ENCODE measurements around the gene CACNB2.

Gene CACNB2

DNA sequence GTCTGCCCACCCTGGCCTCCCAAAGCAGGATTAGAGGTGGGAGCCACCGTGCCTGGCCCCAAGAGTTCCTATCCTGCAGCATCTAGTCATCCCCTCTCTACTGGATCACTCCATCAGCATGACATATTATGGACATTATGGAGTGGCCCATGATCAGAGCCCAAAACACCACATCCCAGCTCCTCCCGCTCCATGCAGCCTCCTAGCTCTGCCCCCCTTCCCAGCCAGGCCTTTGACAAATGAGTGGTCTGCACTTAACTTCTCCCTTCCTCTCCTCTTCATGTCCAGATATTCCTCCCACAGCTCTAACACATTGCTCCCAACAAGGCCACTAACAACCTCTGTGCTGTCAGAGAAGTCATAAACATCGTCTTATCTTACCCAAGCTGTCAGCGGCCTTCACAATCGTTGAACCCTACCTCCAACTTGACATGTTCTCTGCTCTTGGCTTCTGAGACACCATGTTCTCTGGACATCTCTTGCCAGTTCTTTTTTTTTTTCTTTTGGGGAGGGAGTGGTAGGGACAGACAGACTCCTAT lies 323.5 kb downstream of the CACNB2 start:
- no peaks in the 10 kb centered on the region for H3K4me1 Mint-ChIP-seq
- no peaks in the 10 kb centered on the region for H3K9me3 Mint-ChIP-seq
- peaks cover 5% of the 10 kb centered on the region for H3K27me3 Mint-ChIP-seq
- DNase-seq (ENCODE audit: low spot score in 2 of 2), result no peak
- H3K27ac Mint-ChIP-seq, result no peak overlapping the region
- no peak for ATAC-seq (ENCODE audit: low read depth)
- H3K4me3 Mint-ChIP-seq, result no peak overlapping the region
- no peaks in the 10 kb centered on the region for H3K36me3 Mint-ChIP-seq

GRCh38 chr10:18469125-18469524 lies 328.9 kb downstream of the CACNB2 start:
- Mint-ChIP-seq H3K36me3 (no peaks in the 10 kb centered on the region), H3K9me3 (no peaks in the 10 kb centered on the region), H3K4me3 (no peak overlapping the region), H3K4me1 (peaks cover 5% of the 10 kb centered on the region), H3K27ac (no peak overlapping the region), H3K27me3 (peaks cover 4% of the 10 kb centered on the region)
- ATAC-seq (ENCODE audit: low read depth) (no peak), DNase-seq (ENCODE audit: low spot score in 2 of 2) (no peak)

- peaks cover 12% of the 10 kb centered on the region for H3K27me3 Mint-ChIP-seq
- H3K9me3 Mint-ChIP-seq, result no peaks in the 10 kb centered on the region
- no peaks in the 10 kb centered on the region for H3K36me3 Mint-ChIP-seq
- DNase-seq (ENCODE audit: low spot score in 2 of 2) (no peak), ATAC-seq (ENCODE audit: low read depth) (no peak)
- H3K4me1 Mint-ChIP-seq, result peaks cover 5% of the 10 kb centered on the region
- H3K27ac Mint-ChIP-seq, result no peak overlapping the region
- no peak overlapping the region for H3K4me3 Mint-ChIP-seq
Observed at GRCh38 chr10:18472977-18473376, 332.8 kb downstream of the CACNB2 start.

DNA sequence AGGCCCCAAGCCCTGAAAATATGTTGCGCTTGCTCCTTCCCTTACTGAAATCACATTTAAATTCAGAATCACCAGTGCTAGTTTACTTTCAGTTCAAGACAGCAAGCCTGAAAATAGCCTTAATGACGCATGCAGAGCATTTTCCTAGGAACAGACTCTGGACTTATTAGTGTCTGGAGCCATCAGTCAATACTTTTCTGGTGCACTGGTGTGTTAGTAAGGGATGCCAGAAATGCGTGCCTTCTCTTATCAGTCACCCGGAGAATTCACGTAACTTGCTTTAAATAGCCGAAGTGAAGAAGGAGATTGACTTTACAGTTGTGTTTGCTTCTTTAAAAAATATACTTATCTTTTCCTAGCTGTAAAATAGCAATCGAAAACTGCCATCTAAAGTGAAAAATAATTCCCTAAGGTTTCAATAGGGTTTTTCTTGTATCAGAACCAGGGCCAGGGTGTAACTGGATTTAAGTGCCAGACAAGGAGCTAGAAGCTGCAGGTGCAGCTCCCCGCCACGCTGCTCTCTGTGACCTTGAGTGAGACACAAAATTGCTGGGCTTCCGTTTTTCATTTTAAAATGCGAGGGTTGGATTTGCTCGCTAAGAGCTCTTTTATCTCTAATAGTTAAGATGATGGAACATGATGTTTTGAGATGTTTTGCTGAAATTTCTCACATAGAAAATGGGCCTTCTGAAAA lies 333.3 kb downstream of the CACNB2 start:
- H3K4me1 Mint-ChIP-seq, result peaks cover 5% of the 10 kb centered on the region
- no peaks in the 10 kb centered on the region for H3K9me3 Mint-ChIP-seq
- no peak overlapping the region for H3K27ac Mint-ChIP-seq
- H3K4me3 Mint-ChIP-seq, result no peak overlapping the region
- DNase-seq (ENCODE audit: low spot score in 2 of 2), result no peak
- no peaks in the 10 kb centered on the region for H3K36me3 Mint-ChIP-seq
- no peak for ATAC-seq (ENCODE audit: low read depth)
- H3K27me3 Mint-ChIP-seq, result peaks cover 12% of the 10 kb centered on the region

GRCh38 chr10:18474118-18474455 lies 333.9 kb downstream of the CACNB2 start:
- DNase-seq (ENCODE audit: low spot score in 2 of 2), result no peak
- H3K36me3 Mint-ChIP-seq, result no peaks in the 10 kb centered on the region
- H3K4me3 Mint-ChIP-seq, result no peak overlapping the region
- no peak for ATAC-seq (ENCODE audit: low read depth)
- H3K27ac Mint-ChIP-seq, result no peak overlapping the region
- H3K4me1 Mint-ChIP-seq, result peaks cover 5% of the 10 kb centered on the region
- peaks cover 12% of the 10 kb centered on the region for H3K27me3 Mint-ChIP-seq
- no peaks in the 10 kb centered on the region for H3K9me3 Mint-ChIP-seq

- Mint-ChIP-seq H3K4me3 (no peak overlapping the region), H3K27ac (no peak overlapping the region), H3K4me1 (peaks cover 5% of the 10 kb centered on the region), H3K36me3 (no peaks in the 10 kb centered on the region), H3K27me3 (peaks cover 12% of the 10 kb centered on the region), H3K9me3 (peaks cover 2% of the 10 kb centered on the region)
- DNase-seq (ENCODE audit: low spot score in 2 of 2) (no peak), ATAC-seq (ENCODE audit: low read depth) (no peak)
Observed at GRCh38 chr10:18476076-18476647, 335.9 kb downstream of the CACNB2 start.

- Mint-ChIP-seq H3K27me3 (peaks cover 11% of the 10 kb centered on the region), H3K4me1 (no peaks in the 10 kb centered on the region), H3K27ac (no peak overlapping the region), H3K9me3 (peaks cover 2% of the 10 kb centered on the region), H3K36me3 (no peaks in the 10 kb centered on the region), H3K4me3 (no peak overlapping the region)
- no peak for ATAC-seq (ENCODE audit: low read depth)
- DNase-seq (ENCODE audit: low spot score in 2 of 2), result no peak
Observed at GRCh38 chr10:18478354-18478753, 338.1 kb downstream of the CACNB2 start.

- Mint-ChIP-seq H3K4me1 (no peaks in the 10 kb centered on the region), H3K27me3 (peaks cover 11% of the 10 kb centered on the region), H3K27ac (no peak overlapping the region)
Observed at GRCh38 chr10:18479502-18479901, 339.3 kb downstream of the CACNB2 start.

GRCh38 chr10:18483516-18484186 lies 343.4 kb downstream of the CACNB2 start:
- Mint-ChIP-seq H3K4me1 (no peaks in the 10 kb centered on the region), H3K9me3 (peaks cover 2% of the 10 kb centered on the region), H3K36me3 (no peaks in the 10 kb centered on the region), H3K27ac (no peak overlapping the region), H3K27me3 (peaks cover 4% of the 10 kb centered on the region), H3K4me3 (no peak overlapping the region)
- ATAC-seq (ENCODE audit: low read depth) (no peak), DNase-seq (ENCODE audit: low spot score in 2 of 2) (no peak)

More at GRCh38 chr10:18479502-18479901, 339.3 kb downstream of the CACNB2 start:
- ATAC-seq (ENCODE audit: low read depth), result no peak
- H3K4me3 Mint-ChIP-seq, result no peak overlapping the region
- peaks cover 2% of the 10 kb centered on the region for H3K9me3 Mint-ChIP-seq
- DNase-seq (ENCODE audit: low spot score in 2 of 2), result no peak
- H3K36me3 Mint-ChIP-seq, result no peaks in the 10 kb centered on the region

GRCh38 chr10:18486438-18486837 lies 346.2 kb downstream of the CACNB2 start:
- DNase-seq (ENCODE audit: low spot score in 2 of 2) (no peak), ATAC-seq (ENCODE audit: low read depth) (no peak)
- Mint-ChIP-seq H3K4me3 (no peak overlapping the region), H3K27me3 (peaks cover 4% of the 10 kb centered on the region), H3K36me3 (no peaks in the 10 kb centered on the region), H3K27ac (no peak overlapping the region), H3K9me3 (no peaks in the 10 kb centered on the region), H3K4me1 (no peaks in the 10 kb centered on the region)

DNA sequence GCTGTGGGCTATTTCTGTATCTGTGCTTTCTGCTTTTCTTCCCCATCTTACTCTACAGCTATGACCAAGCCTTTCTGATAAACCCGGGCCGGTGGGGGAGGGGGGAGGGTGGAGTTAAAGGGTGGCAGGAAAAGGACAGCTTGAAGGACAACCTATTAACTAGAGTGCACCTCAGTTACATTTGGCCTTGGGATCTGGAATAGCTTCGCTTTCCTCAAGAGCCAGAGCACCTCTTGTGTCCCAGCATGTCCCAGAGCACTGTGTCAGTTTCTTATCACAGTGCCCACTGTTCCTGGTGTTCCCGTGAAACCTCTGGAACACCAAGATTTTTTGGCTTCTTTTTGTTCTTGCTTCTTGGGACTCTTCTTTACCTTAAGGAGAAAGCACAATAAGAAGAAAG lies 350.5 kb downstream of the CACNB2 start:
- peaks cover 1% of the 10 kb centered on the region for H3K9me3 Mint-ChIP-seq
- ATAC-seq (ENCODE audit: low read depth) (no peak), DNase-seq (ENCODE audit: low spot score in 2 of 2) (no peak)
- H3K27me3 Mint-ChIP-seq, result peaks cover 4% of the 10 kb centered on the region
- H3K27ac Mint-ChIP-seq, result no peak overlapping the region
- H3K4me1 Mint-ChIP-seq, result no peaks in the 10 kb centered on the region
- no peak overlapping the region for H3K4me3 Mint-ChIP-seq
- H3K36me3 Mint-ChIP-seq, result no peaks in the 10 kb centered on the region

- no peaks in the 10 kb centered on the region for H3K4me1 Mint-ChIP-seq
- no peaks in the 10 kb centered on the region for H3K27me3 Mint-ChIP-seq
- no peaks in the 10 kb centered on the region for H3K9me3 Mint-ChIP-seq
- H3K36me3 Mint-ChIP-seq, result no peaks in the 10 kb centered on the region
- DNase-seq (ENCODE audit: low spot score in 2 of 2) (no peak), ATAC-seq (ENCODE audit: low read depth) (no peak)
- H3K4me3 Mint-ChIP-seq, result no peak overlapping the region
- no peak overlapping the region for H3K27ac Mint-ChIP-seq
Observed at GRCh38 chr10:18497806-18498369, 357.7 kb downstream of the CACNB2 start.

GRCh38 chr10:18498998-18499397 lies 358.8 kb downstream of the CACNB2 start:
- no peak for DNase-seq (ENCODE audit: low spot score in 2 of 2)
- Mint-ChIP-seq H3K36me3 (no peaks in the 10 kb centered on the region), H3K9me3 (no peaks in the 10 kb centered on the region), H3K4me3 (no peak overlapping the region), H3K27me3 (no peaks in the 10 kb centered on the region), H3K4me1 (no peaks in the 10 kb centered on the region), H3K27ac (no peak overlapping the region)
- no peak for ATAC-seq (ENCODE audit: low read depth)

- Mint-ChIP-seq H3K9me3 (no peaks in the 10 kb centered on the region), H3K36me3 (no peaks in the 10 kb centered on the region), H3K27ac (no peak overlapping the region), H3K4me3 (no peak overlapping the region), H3K27me3 (no peaks in the 10 kb centered on the region), H3K4me1 (no peaks in the 10 kb centered on the region)
- ATAC-seq (ENCODE audit: low read depth) (no peak), DNase-seq (ENCODE audit: low spot score in 2 of 2) (no peak)
Observed at GRCh38 chr10:18500576-18500975, 360.4 kb downstream of the CACNB2 start.

Data from memory B cell (primary cell).